SK-N-SH (cell line): ENCODE data around the gene PTGDS. TPM values are rescaled to one million over a fixed set of nuclear protein-coding genes. Genes with fewer than 3 reads are reported as not detected.
A peak's percentile ranks its signal among the peaks of the same experiment; 100 is the strongest.

Experiments
- CTCF ChIA-PET: fragments of 300-600, 350-600 bp; formaldehyde crosslinking; extraction: SDS; loops from one replicate; lab custom pipeline; 2021; lab: Yijun Ruan, JAX
- POLR2A ChIA-PET: fragments of 350-600 bp; sonication (Branson Sonifier 250); formaldehyde crosslinking; extraction: SDS; loops from one replicate; lab custom pipeline; 2020; ENCODE audit warnings: antibody characterized with exemption, inconsistent platforms; lab: Yijun Ruan, JAX
- DNase-seq: peaks from one replicate; pipeline ENCODE4 v3.0.0; 2012
- H2AFZ ChIP-seq: fragments of 200-600 bp; sonication (generic); 2 replicates; pipeline ENCODE4 v1.8.1; 2016; ENCODE audit warnings: antibody characterized with exemption, mild to moderate bottlenecking, low read depth
- H3F3A ChIP-seq: fragments of 200-600 bp; sonication (generic); replicated peaks from 2 replicates; pipeline ENCODE3; 2016; ENCODE audit warnings: antibody characterized with exemption, mild to moderate bottlenecking; ENCODE audit not compliant: insufficient read depth
- H3K27ac ChIP-seq, 2 experiments: fragments of 200-500 bp in 1 of 2; fragments of 200-600 bp in 1 of 2; sonication (Bioruptor generic) in 1 of 2; sonication (generic), shearing (Covaris generic) in 1 of 2; 2 replicates each; pipeline versions ENCODE4 v1.5.1 to v1.6.1; 2014 to 2016; ENCODE audit warnings: low read depth in 2 of 2, inconsistent platforms in 1 of 2, low read length in 1 of 2, mild to moderate bottlenecking in 1 of 2, mixed read lengths in 1 of 2
- H3K27me3 ChIP-seq: fragments of 200-600 bp; sonication (generic), shearing (Covaris generic); 2 replicates; pipeline ENCODE4 v1.6.1; 2016; ENCODE audit warnings: mixed run types; ENCODE audit not compliant: insufficient read depth
- H3K36me3 ChIP-seq, 2 experiments: fragments of 200-500 bp in 1 of 2; fragments of 200-600 bp in 1 of 2; sonication (Bioruptor generic) in 1 of 2; sonication (generic) in 1 of 2; replicated peaks in 1 of 2; 2 replicates each; pipeline versions ENCODE3 to v1.5.1; 2014 to 2016; ENCODE audit warnings: low read length in 1 of 2, mild to moderate bottlenecking in 1 of 2; ENCODE audit not compliant: insufficient read depth in 2 of 2, control insufficient read depth in 1 of 2
- H3K4me1 ChIP-seq, 2 experiments: fragments of 200-500 bp in 1 of 2; fragments of 200-600 bp in 1 of 2; sonication (Bioruptor generic) in 1 of 2; sonication (generic), shearing (Covaris generic) in 1 of 2; 2 replicates each; pipeline versions ENCODE4 v1.5.1 to v1.6.1; 2014 to 2016; ENCODE audit warnings: low read depth in 1 of 2, low read length in 1 of 2, mixed run types in 1 of 2; ENCODE audit not compliant: insufficient read depth in 2 of 2, control insufficient read depth in 1 of 2
- H3K4me2 ChIP-seq: fragments of 200-600 bp; sonication (generic), shearing (Covaris generic); 2 replicates; pipeline ENCODE4 v1.6.1; 2017; ENCODE audit warnings: mixed run types
- H3K4me3 ChIP-seq, 2 experiments: fragments of 200-500 bp in 1 of 2; fragments of 200-600 bp in 1 of 2; sonication (Bioruptor generic) in 1 of 2; sonication (generic), shearing (Covaris generic) in 1 of 2; 2 replicates each; pipeline versions ENCODE4 v1.5.1 to v1.8.1; 2014 to 2016; ENCODE audit warnings: low read depth in 2 of 2, inconsistent platforms in 1 of 2, low read length in 1 of 2, mild to moderate bottlenecking in 1 of 2, mixed read lengths in 1 of 2, moderate library complexity in 1 of 2
- H3K79me2 ChIP-seq: fragments of 200-600 bp; sonication (generic); 2 replicates; pipeline ENCODE4 v1.8.1; 2017; ENCODE audit warnings: mild to moderate bottlenecking; ENCODE audit not compliant: insufficient read depth
- H3K9ac ChIP-seq: fragments of 200-600 bp; sonication (generic); 2 replicates; pipeline ENCODE4 v1.6.1; 2017; ENCODE audit warnings: mixed run types
- H3K9me2 ChIP-seq: fragments of 200-600 bp; sonication (generic); 2 replicates; pipeline ENCODE4 v1.6.1; 2017; ENCODE audit warnings: mixed run types
- H3K9me3 ChIP-seq: fragments of 200-600 bp; sonication (generic); 2 replicates; pipeline ENCODE4 v1.6.1; 2017; ENCODE audit warnings: mixed run types, mild to moderate bottlenecking, moderate library complexity
- H4K20me1 ChIP-seq: fragments of 200-600 bp; sonication (generic); 2 replicates; pipeline ENCODE4 v1.6.1; 2017; ENCODE audit warnings: mild to moderate bottlenecking, mixed run types; ENCODE audit not compliant: insufficient read depth
- CTCF ChIP-seq: fragments of 200-600 bp; sonication (generic); IDR thresholded peaks from 2 replicates; pipeline ENCODE4 v1.6.1; 2017; ENCODE audit warnings: antibody characterized with exemption, mild to moderate bottlenecking, moderate library complexity
- EP300 ChIP-seq, 2 experiments: IDR thresholded peaks; 2 replicates each; pipeline versions ENCODE4 v1.4.0 to v1.6.1; 2012; ENCODE audit warnings: borderline replicate concordance in 1 of 2, low read depth in 1 of 2, low read length in 1 of 2
- EZH2phosphoT487 ChIP-seq: fragments of 200-600 bp; sonication (generic); IDR thresholded peaks from 2 replicates; pipeline ENCODE4 v1.6.1; 2017; ENCODE audit warnings: low read depth, mixed run types, mild to moderate bottlenecking, antibody characterized with exemption, moderate library complexity, borderline replicate concordance
- FOSL2 ChIP-seq: IDR thresholded peaks from 2 replicates; pipeline ENCODE4 v1.4.0; 2012; ENCODE audit warnings: low read depth, mild to moderate bottlenecking, moderate library complexity, borderline replicate concordance
- FOXJ3 ChIP-seq: sonication (generic); formaldehyde crosslinking; IDR thresholded peaks from 2 replicates; pipeline ENCODE4 v1.5.1; 2020; ENCODE audit warnings: mild to moderate bottlenecking, missing genetic modification reagents
- FOXM1 ChIP-seq: IDR thresholded peaks from 2 replicates; pipeline ENCODE4 v1.4.0; 2012; ENCODE audit warnings: low read depth, mild to moderate bottlenecking
- GABPA ChIP-seq: IDR thresholded peaks from 2 replicates; pipeline ENCODE4 v1.4.0; 2012; ENCODE audit warnings: low read depth, mild to moderate bottlenecking
- JUND ChIP-seq: IDR thresholded peaks from 2 replicates; pipeline ENCODE4 v1.4.0; 2012
- MAX ChIP-seq: IDR thresholded peaks from 2 replicates; pipeline ENCODE4 v1.4.0; 2012; ENCODE audit warnings: low read depth
- MXI1 ChIP-seq: IDR thresholded peaks from 2 replicates; pipeline ENCODE4 v1.6.1; 2012; ENCODE audit warnings: mild to moderate bottlenecking, low read depth, low read length, improper control_type of control experiment
- NFIC ChIP-seq: IDR thresholded peaks from 2 replicates; pipeline ENCODE4 v1.4.0; 2012; ENCODE audit warnings: borderline replicate concordance
- RAD21 ChIP-seq: IDR thresholded peaks from 2 replicates; pipeline ENCODE4 v1.6.1; 2012; ENCODE audit warnings: mild to moderate bottlenecking, low read length
- RCOR1 ChIP-seq: fragments of 150-350 bp; IDR thresholded peaks from 2 replicates; pipeline ENCODE4 v1.6.1; 2017; ENCODE audit warnings: antibody characterized with exemption, low read length
- REST ChIP-seq: IDR thresholded peaks from 2 replicates; pipeline ENCODE4 v1.6.1; 2012; ENCODE audit warnings: mild to moderate bottlenecking, low read depth, low read length, moderate library complexity
- RXRA ChIP-seq: IDR thresholded peaks from 2 replicates; pipeline ENCODE4 v1.4.0; 2012; ENCODE audit warnings: low read depth, mild to moderate bottlenecking, borderline replicate concordance
- TEAD4 ChIP-seq: IDR thresholded peaks from 2 replicates; pipeline ENCODE4 v1.4.0; 2012; ENCODE audit warnings: mild to moderate bottlenecking, borderline replicate concordance; ENCODE audit not compliant: insufficient read depth
- YY1 ChIP-seq: IDR thresholded peaks from 2 replicates; pipeline ENCODE4 v1.4.0; 2012; ENCODE audit warnings: low read depth, mild to moderate bottlenecking
- WGBS: methylation state at CpG from one replicate; pipeline ENCODE4 v1.1.6; 2017; ENCODE audit warnings: low lambda C conversion rate; 5-methylcytosine and 5-hydroxymethylcytosine counted together
- polyA plus RNA-seq, 3 experiments: library from polyadenylated mRNA; depleted of rRNA; stranded (reverse); fragments of >200 nt; gene quantifications; 2 replicates each; pipeline ENCODE4 v1.2.3, GENCODE V29; 2012
- TF ChIP-seq, protein P1 (sequence below): fragments of 150-350 bp; IDR thresholded peaks from 2 replicates; pipeline ENCODE4 v1.6.1; 2016; ENCODE audit warnings: mild to moderate bottlenecking, low read depth, low read length

PTGDS gene
- polyA plus RNA-seq, 1 of the 3 experiments (the other 2 are of a cell fraction) = not detected

GRCh38 chr9:136960938-136961275 is 16.4 kb upstream of the PTGDS start:
- no peak for DNase-seq
- no peaks in the 10 kb centered on the region for H3K79me2 ChIP-seq
- no peaks in the 10 kb centered on the region for H3K9me3 ChIP-seq
- WGBS = 85% methylated on average over 9 of the region's 15 CpGs
- no peaks in the 10 kb centered on the region for H4K20me1 ChIP-seq
- no peak overlapping the region; a peak in 1 of 4 replicates for H3K27ac ChIP-seq
- peaks cover 0 to 8% of the 10 kb centered on the region in 2 experiments; a peak in 1 of 4 replicates for H3K4me1 ChIP-seq
- no peaks in the 10 kb centered on the region for H3K9me2 ChIP-seq
- H2AFZ ChIP-seq = no peak overlapping the region
- no peaks in the 10 kb centered on the region for H3K27me3 ChIP-seq
- no peak overlapping the region for H3K4me2 ChIP-seq
- H3K9ac ChIP-seq = no peak overlapping the region
- CTCF ChIA-PET = interaction anchor here (1.8 kb wide), 1 partner anchor 13 kb away, joined by 8 read pairs; no protein-coding TSS in a partner anchor
- no peaks in the 10 kb centered on the region for H3F3A ChIP-seq
- H3K36me3 ChIP-seq = no peaks in the 10 kb centered on the region
- POLR2A ChIA-PET = no interaction called here
- H3K4me3 ChIP-seq = no peak overlapping the region
- no peak for TF ChIP-seq JUND
- no peak for TF ChIP-seq CTCF
- no peak for TF ChIP-seq FOXM1
- TF ChIP-seq RXRA = no peak
- no peak for TF ChIP-seq MXI1
- TF ChIP-seq TEAD4 = no peak
- no peak for TF ChIP-seq EZH2phosphoT487
- no peak for TF ChIP-seq NFIC
- TF ChIP-seq, protein P1, sequence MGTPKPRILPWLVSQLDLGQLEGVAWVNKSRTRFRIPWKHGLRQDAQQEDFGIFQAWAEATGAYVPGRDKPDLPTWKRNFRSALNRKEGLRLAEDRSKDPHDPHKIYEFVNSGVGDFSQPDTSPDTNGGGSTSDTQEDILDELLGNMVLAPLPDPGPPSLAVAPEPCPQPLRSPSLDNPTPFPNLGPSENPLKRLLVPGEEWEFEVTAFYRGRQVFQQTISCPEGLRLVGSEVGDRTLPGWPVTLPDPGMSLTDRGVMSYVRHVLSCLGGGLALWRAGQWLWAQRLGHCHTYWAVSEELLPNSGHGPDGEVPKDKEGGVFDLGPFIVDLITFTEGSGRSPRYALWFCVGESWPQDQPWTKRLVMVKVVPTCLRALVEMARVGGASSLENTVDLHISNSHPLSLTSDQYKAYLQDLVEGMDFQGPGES = no peak
- no peak for TF ChIP-seq FOXJ3 (CRISPR knock-in tag)
- no peak for TF ChIP-seq RCOR1
- TF ChIP-seq FOSL2 = no peak
- TF ChIP-seq, all 33 proteins: peak for 0

GRCh38 chr9:136961279-136962065 is 15.8 kb upstream of the PTGDS start:
- H3K9me2 ChIP-seq = no peaks in the 10 kb centered on the region

More at GRCh38 chr9:136961279-136962065, 15.8 kb upstream of the PTGDS start:
- CTCF ChIA-PET = interaction anchor here (1.0 to 1.6 kb wide), 2 partner anchors 9 to 17 kb away, joined by 4 to 6 read pairs; partner anchors contain the start of genes C8G and FBXW5
- no peak overlapping the region for H3K9ac ChIP-seq
- H3K4me3 ChIP-seq = no peak overlapping the region
- H3F3A ChIP-seq = no peaks in the 10 kb centered on the region
- H3K9me3 ChIP-seq = no peaks in the 10 kb centered on the region
- H3K36me3 ChIP-seq = no peaks in the 10 kb centered on the region
- DNase-seq = peak; percentile 66
- H3K4me1 ChIP-seq = peaks cover 0 to 8% of the 10 kb centered on the region in 2 experiments; a peak in 1 of 4 replicates
- H3K27ac ChIP-seq = no peak overlapping the region; a peak in 1 of 4 replicates
- 74% methylated on average over 12 of the region's 23 CpGs for WGBS
- H3K27me3 ChIP-seq = no peaks in the 10 kb centered on the region
- H2AFZ ChIP-seq = no peak overlapping the region
- TF ChIP-seq RCOR1 = no peak
- TF ChIP-seq EP300 (IDR thresholded peaks at IDR 0.05; ENCODE audit: borderline replicate concordance in 1 of 2, low read depth in 1 of 2, low read length in 1 of 2) = no peak
- TF ChIP-seq EZH2phosphoT487 = no peak
- no peak for TF ChIP-seq MAX
- TF ChIP-seq FOSL2 = no peak
- no peak for TF ChIP-seq YY1
- TF ChIP-seq GABPA = no peak
- TF ChIP-seq FOXM1 = no peak
- TF ChIP-seq JUND = no peak
- TF ChIP-seq RAD21 = no peak
- TF ChIP-seq MXI1 = no peak
- TF ChIP-seq RXRA = no peak
- TF ChIP-seq REST = no peak
- TF ChIP-seq, all 33 proteins: peak for 0
- Histone ChIP-seq H4K20me1 (no peaks in the 10 kb centered on the region), H3K4me2 (no peak overlapping the region), H3K79me2 (no peaks in the 10 kb centered on the region)
- POLR2A ChIA-PET = no interaction called here
